GM23338 (cell line): ENCODE data around the gene MICA. TPM values are rescaled to one million over a fixed set of nuclear protein-coding genes. Genes with fewer than 3 reads are reported as not detected.

Experiments
- ATAC-seq: fragments of 200-7000 bp; cut with Tn5 transposase; 3 replicates; pipeline ENCODE4 v1.9.1; 2020
- DNase-seq: peaks from one replicate; pipeline ENCODE4 v3.0.0-alpha.2; 2015; ENCODE audit warnings: low spot score
- H2AFZ ChIP-seq: fragments of 200-600 bp; sonication (generic); 2 replicates; pipeline ENCODE4 v1.8.0; 2016; ENCODE audit warnings: antibody characterized with exemption, mild to moderate bottlenecking, moderate library complexity
- H3F3A ChIP-seq: fragments of 200-600 bp; sonication (generic); replicated peaks from 2 replicates; pipeline ENCODE4 v1.8.0; 2017; ENCODE audit warnings: antibody characterized with exemption, mixed run types, low read depth
- H3K27ac ChIP-seq: fragments of 200-600 bp; sonication (generic); 2 replicates; pipeline ENCODE4 v1.6.1; 2016; ENCODE audit warnings: low read depth
- H3K27me3 ChIP-seq: fragments of 200-600 bp; sonication (generic); 2 replicates; pipeline ENCODE4 v1.8.0; 2016; ENCODE audit warnings: mild to moderate bottlenecking, mixed run types, moderate library complexity; ENCODE audit not compliant: insufficient read depth
- H3K36me3 ChIP-seq: fragments of 200-600 bp; sonication (generic); 2 replicates; pipeline ENCODE4 v1.8.0; 2016; ENCODE audit warnings: mild to moderate bottlenecking; ENCODE audit not compliant: insufficient read depth
- H3K4me1 ChIP-seq: fragments of 200-600 bp; sonication (generic); 2 replicates; pipeline ENCODE4 v1.8.0; 2016; ENCODE audit warnings: mild to moderate bottlenecking, moderate library complexity; ENCODE audit not compliant: insufficient read depth
- H3K4me2 ChIP-seq: fragments of 200-600 bp; sonication (generic); 2 replicates; pipeline ENCODE4 v1.7.1; 2017; ENCODE audit warnings: mixed run types
- H3K4me3 ChIP-seq: fragments of 200-600 bp; sonication (generic); 2 replicates; pipeline ENCODE4 v1.6.1; 2016; ENCODE audit warnings: mixed run types
- H3K79me2 ChIP-seq: fragments of 200-600 bp; sonication (generic); replicated peaks from 2 replicates; pipeline ENCODE4 v1.8.0; 2017; ENCODE audit warnings: mild to moderate bottlenecking; ENCODE audit not compliant: insufficient read depth
- H3K9me2 ChIP-seq: fragments of 200-600 bp; sonication (generic); 2 replicates; pipeline ENCODE4 v1.8.0; 2017; ENCODE audit not compliant: insufficient read depth
- H4K20me1 ChIP-seq: fragments of 200-600 bp; sonication (generic); replicated peaks from 2 replicates; pipeline ENCODE4 v1.8.0; 2017; ENCODE audit warnings: mild to moderate bottlenecking; ENCODE audit not compliant: insufficient read depth
- H3K27ac Mint-ChIP-seq: 2 replicates; pipeline ENCODE4 v1.8.0; 2020; ENCODE audit warnings: inconsistent platforms, mild to moderate bottlenecking, moderate library complexity, mixed read lengths
- H3K27me3 Mint-ChIP-seq: 3 replicates; pipeline ENCODE4 v1.8.0; 2022; ENCODE audit warnings: low read depth, mild to moderate bottlenecking, moderate library complexity, mixed read lengths, inconsistent platforms; ENCODE audit not compliant: insufficient read depth, poor library complexity
- H3K36me3 Mint-ChIP-seq: 3 replicates; pipeline ENCODE4 v1.8.0; 2021; ENCODE audit warnings: low read depth, mild to moderate bottlenecking, inconsistent platforms, moderate library complexity, mixed read lengths
- H3K4me1 Mint-ChIP-seq: 3 replicates; pipeline ENCODE4 v1.8.0; 2020; ENCODE audit warnings: mild to moderate bottlenecking, inconsistent platforms, mixed read lengths
- H3K4me3 Mint-ChIP-seq: 3 replicates; pipeline ENCODE4 v1.8.0; 2021; ENCODE audit warnings: moderate library complexity, mild to moderate bottlenecking, inconsistent platforms, mixed read lengths
- H3K9me3 Mint-ChIP-seq: 3 replicates; pipeline ENCODE4 v1.8.0; 2020; ENCODE audit warnings: moderate library complexity, mild to moderate bottlenecking, inconsistent platforms, mixed read lengths
- CREB1 ChIP-seq: fragments of 250-450 bp; sonication (Bioruptor Pico); IDR thresholded peaks from 2 replicates; pipeline ENCODE4 v1.5.0; 2020; ENCODE audit warnings: low read depth, mild to moderate bottlenecking, moderate library complexity
- CTCF ChIP-seq, 2 experiments: fragments of 200-600 bp in 1 of 2; sonication (generic) in 1 of 2; conservative IDR thresholded peaks; 2 replicates each; pipeline versions ENCODE4 v1.5.1 to v1.6.1; 2016 to 2017; ENCODE audit warnings: antibody characterized with exemption in 2 of 2, low read depth in 2 of 2, mild to moderate bottlenecking in 2 of 2, moderate library complexity in 1 of 2
- ETS1 ChIP-seq: IDR thresholded peaks from 2 replicates; pipeline ENCODE4 v1.6.1; 2016; ENCODE audit warnings: antibody characterized with exemption
- EZH2 ChIP-seq: fragments of 200-600 bp; sonication (generic); IDR thresholded peaks from one replicate; pipeline ENCODE4 v1.8.0; 2017; ENCODE audit warnings: antibody characterized with exemption, mild to moderate bottlenecking, low read depth; ENCODE audit not compliant: unreplicated experiment
- EZH2phosphoT487 ChIP-seq: fragments of 200-600 bp; sonication (generic); IDR thresholded peaks from one replicate; pipeline ENCODE4 v1.8.1; 2018; ENCODE audit warnings: antibody characterized with exemption; ENCODE audit not compliant: unreplicated experiment
- JUNB ChIP-seq: IDR thresholded peaks from one replicate; pipeline ENCODE4 v1.6.1; 2016; ENCODE audit warnings: antibody characterized with exemption; ENCODE audit not compliant: unreplicated experiment
- NANOG ChIP-seq: IDR thresholded peaks from 2 replicates; pipeline ENCODE4 v1.6.1; 2016; ENCODE audit warnings: antibody characterized with exemption, borderline replicate concordance
- POLR2AphosphoS5 ChIP-seq: IDR thresholded peaks from 2 replicates; pipeline ENCODE4 v1.6.1; 2016; ENCODE audit warnings: antibody characterized with exemption, low read depth
- REST ChIP-seq: IDR thresholded peaks from one replicate; pipeline ENCODE4 v1.6.1; 2018; ENCODE audit warnings: antibody characterized with exemption; ENCODE audit not compliant: unreplicated experiment
- STAT1 ChIP-seq: IDR thresholded peaks from one replicate; pipeline ENCODE4 v1.6.1; 2016; ENCODE audit warnings: antibody characterized with exemption; ENCODE audit not compliant: unreplicated experiment
- ZNF114 ChIP-seq: fragments of 250-450 bp; sonication (Bioruptor Pico); IDR thresholded peaks from 2 replicates; pipeline ENCODE4 v1.5.0; 2020; ENCODE audit warnings: mild to moderate bottlenecking, moderate library complexity
- ZNF331 ChIP-seq: fragments of 250-450 bp; sonication (Bioruptor Pico); IDR thresholded peaks from 2 replicates; pipeline ENCODE4 v1.5.0; 2020; ENCODE audit warnings: low read depth, mild to moderate bottlenecking, moderate library complexity
- polyA plus RNA-seq: library from polyadenylated mRNA; unstranded; fragments of >200 nt; fragmentation: Nextera tagmentation; extraction: Ambion mirVana; gene quantifications from 2 replicates; pipeline ENCODE4 v1.2.1, GENCODE V29; 2016
- total RNA-seq: library from RNA; depleted of rRNA; stranded (reverse); fragments of >200 nt; shearing (Covaris generic); gene quantifications from 2 replicates; pipeline ENCODE4 v1.2.3, GENCODE V29; 2014
- TF ChIP-seq, protein P1 (sequence below): fragments of 250-450 bp; sonication (Bioruptor Pico); IDR thresholded peaks from 2 replicates; pipeline ENCODE4 v1.5.0; 2020; ENCODE audit warnings: mild to moderate bottlenecking, moderate library complexity

Gene MICA
- total and polyA plus RNA-seq, 2 experiments from 2014 or later = 13.4 to 22.7 TPM

GRCh38 chr6:31386099-31386498 is 17.3 kb upstream of the MICA start:
- H3K36me3 Mint-ChIP-seq = peaks cover 6% of the 10 kb centered on the region; the same call in 2 of the 3 replicates
- no peaks in the 10 kb centered on the region for H3K36me3 ChIP-seq
- H3K4me3 Mint-ChIP-seq = no peak overlapping the region
- DNase-seq (no peak), ATAC-seq (no peak)
- H3F3A ChIP-seq = no peaks in the 10 kb centered on the region
- H4K20me1 ChIP-seq = no peaks in the 10 kb centered on the region
- H3K9me3 Mint-ChIP-seq = peaks cover 9% of the 10 kb centered on the region
- no peaks in the 10 kb centered on the region for H3K79me2 ChIP-seq
- no peak overlapping the region for H3K4me2 ChIP-seq
- peaks cover 5% of the 10 kb centered on the region; the same call in 1 of the 2 replicates for H3K4me1 ChIP-seq
- peaks cover 1% of the 10 kb centered on the region for H3K27me3 Mint-ChIP-seq
- H2AFZ ChIP-seq = no peak overlapping the region
- H3K4me1 Mint-ChIP-seq = peaks cover 13% of the 10 kb centered on the region
- H3K27ac ChIP-seq = no peak overlapping the region
- no peak overlapping the region for H3K4me3 ChIP-seq
- H3K9me2 ChIP-seq = no peaks in the 10 kb centered on the region
- H3K27ac Mint-ChIP-seq = no peak overlapping the region
- TF ChIP-seq STAT1 (no peak), EZH2 (no peak), EZH2phosphoT487 (no peak), ETS1 (no peak), JUNB (no peak), CREB1 (CRISPR knock-in tag) (no peak), CTCF (conservative IDR thresholded peaks at IDR 0.05; ENCODE audit: low read depth in 2 of 2) (no peak), POLR2AphosphoS5 (no peak), ZNF331 (CRISPR knock-in tag) (no peak), ZNF114 (CRISPR knock-in tag) (no peak), NANOG (no peak), REST (no peak)
- TF ChIP-seq, protein P1, sequence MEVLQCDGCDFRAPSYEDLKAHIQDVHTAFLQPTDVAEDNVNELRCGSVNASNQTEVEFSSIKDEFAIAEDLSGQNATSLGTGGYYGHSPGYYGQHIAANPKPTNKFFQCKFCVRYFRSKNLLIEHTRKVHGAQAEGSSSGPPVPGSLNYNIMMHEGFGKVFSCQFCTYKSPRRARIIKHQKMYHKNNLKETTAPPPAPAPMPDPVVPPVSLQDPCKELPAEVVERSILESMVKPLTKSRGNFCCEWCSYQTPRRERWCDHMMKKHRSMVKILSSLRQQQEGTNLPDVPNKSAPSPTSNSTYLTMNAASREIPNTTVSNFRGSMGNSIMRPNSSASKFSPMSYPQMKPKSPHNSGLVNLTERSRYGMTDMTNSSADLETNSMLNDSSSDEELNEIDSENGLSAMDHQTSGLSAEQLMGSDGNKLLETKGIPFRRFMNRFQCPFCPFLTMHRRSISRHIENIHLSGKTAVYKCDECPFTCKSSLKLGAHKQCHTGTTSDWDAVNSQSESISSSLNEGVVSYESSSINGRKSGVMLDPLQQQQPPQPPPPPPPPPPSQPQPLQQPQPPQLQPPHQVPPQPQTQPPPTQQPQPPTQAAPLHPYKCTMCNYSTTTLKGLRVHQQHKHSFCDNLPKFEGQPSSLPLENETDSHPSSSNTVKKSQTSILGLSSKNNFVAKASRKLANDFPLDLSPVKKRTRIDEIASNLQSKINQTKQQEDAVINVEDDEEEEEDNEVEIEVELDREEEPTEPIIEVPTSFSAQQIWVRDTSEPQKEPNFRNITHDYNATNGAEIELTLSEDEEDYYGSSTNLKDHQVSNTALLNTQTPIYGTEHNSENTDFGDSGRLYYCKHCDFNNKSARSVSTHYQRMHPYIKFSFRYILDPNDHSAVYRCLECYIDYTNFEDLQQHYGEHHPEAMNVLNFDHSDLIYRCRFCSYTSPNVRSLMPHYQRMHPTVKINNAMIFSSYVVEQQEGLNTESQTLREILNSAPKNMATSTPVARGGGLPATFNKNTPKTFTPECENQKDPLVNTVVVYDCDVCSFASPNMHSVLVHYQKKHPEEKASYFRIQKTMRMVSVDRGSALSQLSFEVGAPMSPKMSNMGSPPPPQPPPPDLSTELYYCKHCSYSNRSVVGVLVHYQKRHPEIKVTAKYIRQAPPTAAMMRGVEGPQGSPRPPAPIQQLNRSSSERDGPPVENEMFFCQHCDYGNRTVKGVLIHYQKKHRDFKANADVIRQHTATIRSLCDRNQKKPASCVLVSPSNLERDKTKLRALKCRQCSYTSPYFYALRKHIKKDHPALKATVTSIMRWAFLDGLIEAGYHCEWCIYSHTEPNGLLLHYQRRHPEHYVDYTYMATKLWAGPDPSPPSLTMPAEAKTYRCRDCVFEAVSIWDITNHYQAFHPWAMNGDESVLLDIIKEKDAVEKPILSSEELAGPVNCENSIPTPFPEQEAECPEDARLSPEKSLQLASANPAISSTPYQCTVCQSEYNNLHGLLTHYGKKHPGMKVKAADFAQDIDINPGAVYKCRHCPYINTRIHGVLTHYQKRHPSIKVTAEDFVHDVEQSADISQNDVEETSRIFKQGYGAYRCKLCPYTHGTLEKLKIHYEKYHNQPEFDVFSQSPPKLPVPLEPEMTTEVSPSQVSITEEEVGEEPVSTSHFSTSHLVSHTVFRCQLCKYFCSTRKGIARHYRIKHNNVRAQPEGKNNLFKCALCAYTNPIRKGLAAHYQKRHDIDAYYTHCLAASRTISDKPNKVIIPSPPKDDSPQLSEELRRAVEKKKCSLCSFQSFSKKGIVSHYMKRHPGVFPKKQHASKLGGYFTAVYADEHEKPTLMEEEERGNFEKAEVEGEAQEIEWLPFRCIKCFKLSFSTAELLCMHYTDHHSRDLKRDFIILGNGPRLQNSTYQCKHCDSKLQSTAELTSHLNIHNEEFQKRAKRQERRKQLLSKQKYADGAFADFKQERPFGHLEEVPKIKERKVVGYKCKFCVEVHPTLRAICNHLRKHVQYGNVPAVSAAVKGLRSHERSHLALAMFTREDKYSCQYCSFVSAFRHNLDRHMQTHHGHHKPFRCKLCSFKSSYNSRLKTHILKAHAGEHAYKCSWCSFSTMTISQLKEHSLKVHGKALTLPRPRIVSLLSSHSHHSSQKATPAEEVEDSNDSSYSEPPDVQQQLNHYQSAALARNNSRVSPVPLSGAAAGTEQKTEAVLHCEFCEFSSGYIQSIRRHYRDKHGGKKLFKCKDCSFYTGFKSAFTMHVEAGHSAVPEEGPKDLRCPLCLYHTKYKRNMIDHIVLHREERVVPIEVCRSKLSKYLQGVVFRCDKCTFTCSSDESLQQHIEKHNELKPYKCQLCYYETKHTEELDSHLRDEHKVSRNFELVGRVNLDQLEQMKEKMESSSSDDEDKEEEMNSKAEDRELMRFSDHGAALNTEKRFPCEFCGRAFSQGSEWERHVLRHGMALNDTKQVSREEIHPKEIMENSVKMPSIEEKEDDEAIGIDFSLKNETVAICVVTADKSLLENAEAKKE (CRISPR knock-in tag) = no peak
- no peaks in the 10 kb centered on the region for H3K27me3 ChIP-seq
